Measurements from ENCODE around the gene OBSCN.

Gene OBSCN

GRCh38 chr1:228332797-228333738 lies 125.2 kb downstream of the OBSCN start:
- FAIRE-seq (no peak), DNase-seq (ENCODE audit: insufficient read length, low spot score) (no peak)
- TF ChIP-seq POLR2A (IDR thresholded peaks at IDR 0.05; ENCODE audit: low read depth, low read length) (no peak), TAF1 (IDR thresholded peaks at IDR 0.05; ENCODE audit: low read depth, low read length) (no peak), PAX5 (IDR thresholded peaks at IDR 0.05; ENCODE audit: insufficient read depth, low read length, severe bottlenecking) (no peak)

- FAIRE-seq (no peak), DNase-seq (ENCODE audit: insufficient read length, low spot score) (no peak)
- TF ChIP-seq SPI1 (IDR thresholded peaks at IDR 0.05; ENCODE audit: low read depth, low read length), result no peak
- no peak for TF ChIP-seq POLR2AphosphoS5 (IDR thresholded peaks at IDR 0.05; ENCODE audit: low read depth, low read length)
- TF ChIP-seq TAF1 (IDR thresholded peaks at IDR 0.05; ENCODE audit: low read depth, low read length), result no peak
- no peak for TF ChIP-seq PAX5 (IDR thresholded peaks at IDR 0.05; ENCODE audit: insufficient read depth, low read length, severe bottlenecking)
- no peak for TF ChIP-seq POLR2A (IDR thresholded peaks at IDR 0.05; ENCODE audit: low read depth, low read length)
- TF ChIP-seq POU2F2 (IDR thresholded peaks at IDR 0.05; ENCODE audit: low read depth, low read length), result no peak
These were observed 125.9 kb downstream of the OBSCN start for GRCh38 chr1:228333739-228334115.

- FAIRE-seq, result no peak
- TF ChIP-seq POU2F2 (IDR thresholded peaks at IDR 0.05; ENCODE audit: low read depth, low read length), result no peak
- no peak for TF ChIP-seq POLR2AphosphoS5 (IDR thresholded peaks at IDR 0.05; ENCODE audit: low read depth, low read length)
- no peak for TF ChIP-seq SPI1 (IDR thresholded peaks at IDR 0.05; ENCODE audit: low read depth, low read length)
- TF ChIP-seq TAF1 (IDR thresholded peaks at IDR 0.05; ENCODE audit: low read depth, low read length), result no peak
- TF ChIP-seq PAX5 (IDR thresholded peaks at IDR 0.05; ENCODE audit: insufficient read depth, low read length, severe bottlenecking), result no peak
- no peak for TF ChIP-seq POLR2A (IDR thresholded peaks at IDR 0.05; ENCODE audit: low read depth, low read length)
- no peak for DNase-seq (ENCODE audit: insufficient read length, low spot score)
These were observed 126.5 kb downstream of the OBSCN start for GRCh38 chr1:228334226-228334935.

GRCh38 chr1:228334954-228335353 lies 127.1 kb downstream of the OBSCN start:
- TF ChIP-seq POLR2A (IDR thresholded peaks at IDR 0.05; ENCODE audit: low read depth, low read length) (no peak), POU2F2 (IDR thresholded peaks at IDR 0.05; ENCODE audit: low read depth, low read length) (no peak), SPI1 (IDR thresholded peaks at IDR 0.05; ENCODE audit: low read depth, low read length) (no peak), POLR2AphosphoS5 (IDR thresholded peaks at IDR 0.05; ENCODE audit: low read depth, low read length) (no peak), PAX5 (IDR thresholded peaks at IDR 0.05; ENCODE audit: insufficient read depth, low read length, severe bottlenecking) (no peak), TAF1 (IDR thresholded peaks at IDR 0.05; ENCODE audit: low read depth, low read length) (no peak)
- no peak for DNase-seq (ENCODE audit: insufficient read length, low spot score)
- no peak for FAIRE-seq

- no peak for FAIRE-seq
- no peak for TF ChIP-seq SPI1 (IDR thresholded peaks at IDR 0.05; ENCODE audit: low read depth, low read length)
- no peak for DNase-seq (ENCODE audit: insufficient read length, low spot score)
These were observed 127.8 kb downstream of the OBSCN start for GRCh38 chr1:228335406-228336307.

GRCh38 chr1:228336308-228337030 lies 128.6 kb downstream of the OBSCN start:
- TF ChIP-seq POU2F2 (IDR thresholded peaks at IDR 0.05; ENCODE audit: low read depth, low read length), result no peak
- TF ChIP-seq SPI1 (IDR thresholded peaks at IDR 0.05; ENCODE audit: low read depth, low read length), result no peak
- TF ChIP-seq TAF1 (IDR thresholded peaks at IDR 0.05; ENCODE audit: low read depth, low read length), result no peak
- TF ChIP-seq PAX5 (IDR thresholded peaks at IDR 0.05; ENCODE audit: insufficient read depth, low read length, severe bottlenecking), result no peak
- no peak for TF ChIP-seq POLR2A (IDR thresholded peaks at IDR 0.05; ENCODE audit: low read depth, low read length)
- no peak for TF ChIP-seq POLR2AphosphoS5 (IDR thresholded peaks at IDR 0.05; ENCODE audit: low read depth, low read length)
- DNase-seq (ENCODE audit: insufficient read length, low spot score) (no peak), FAIRE-seq (no peak)

- TF ChIP-seq TAF1 (IDR thresholded peaks at IDR 0.05; ENCODE audit: low read depth, low read length) (no peak), POLR2A (IDR thresholded peaks at IDR 0.05; ENCODE audit: low read depth, low read length) (no peak), POLR2AphosphoS5 (IDR thresholded peaks at IDR 0.05; ENCODE audit: low read depth, low read length) (no peak), PAX5 (IDR thresholded peaks at IDR 0.05; ENCODE audit: insufficient read depth, low read length, severe bottlenecking) (no peak), SPI1 (IDR thresholded peaks at IDR 0.05; ENCODE audit: low read depth, low read length) (no peak), POU2F2 (IDR thresholded peaks at IDR 0.05; ENCODE audit: low read depth, low read length) (no peak)
- FAIRE-seq (no peak), DNase-seq (ENCODE audit: insufficient read length, low spot score) (no peak)
These were observed 129.3 kb downstream of the OBSCN start for GRCh38 chr1:228337031-228337564.

- FAIRE-seq, result no peak
- TF ChIP-seq SPI1 (IDR thresholded peaks at IDR 0.05; ENCODE audit: low read depth, low read length) (no peak), POU2F2 (IDR thresholded peaks at IDR 0.05; ENCODE audit: low read depth, low read length) (no peak), POLR2A (IDR thresholded peaks at IDR 0.05; ENCODE audit: low read depth, low read length) (no peak), POLR2AphosphoS5 (IDR thresholded peaks at IDR 0.05; ENCODE audit: low read depth, low read length) (no peak), TAF1 (IDR thresholded peaks at IDR 0.05; ENCODE audit: low read depth, low read length) (no peak), PAX5 (IDR thresholded peaks at IDR 0.05; ENCODE audit: insufficient read depth, low read length, severe bottlenecking) (no peak)
- DNase-seq (ENCODE audit: insufficient read length, low spot score), result no peak
These were observed 130.1 kb downstream of the OBSCN start for GRCh38 chr1:228337711-228338520.

Data from GM12891 (cell line).